Measurements from ENCODE around the gene CDK6.

The CDK6 gene

DNA sequence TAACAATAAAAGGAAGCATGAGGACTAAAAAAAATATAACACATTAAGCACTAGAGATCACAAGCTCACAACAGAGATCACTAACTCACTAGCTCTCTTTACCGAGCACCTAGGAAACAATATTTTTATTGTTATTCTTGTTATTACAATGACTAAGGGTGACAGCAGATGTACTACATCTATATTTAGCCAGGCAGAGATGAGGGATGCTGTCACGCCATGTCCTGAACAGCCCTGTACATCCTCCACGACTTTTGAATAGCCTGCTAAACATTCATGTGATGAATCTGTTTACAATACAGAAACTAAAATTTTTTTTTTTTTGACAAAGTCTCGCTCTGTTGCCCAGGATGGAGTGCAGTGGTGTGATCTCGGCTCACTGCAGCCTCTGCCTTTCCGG is 268.9 kb downstream of the CDK6 start:
- TF ChIP-seq, protein P1, sequence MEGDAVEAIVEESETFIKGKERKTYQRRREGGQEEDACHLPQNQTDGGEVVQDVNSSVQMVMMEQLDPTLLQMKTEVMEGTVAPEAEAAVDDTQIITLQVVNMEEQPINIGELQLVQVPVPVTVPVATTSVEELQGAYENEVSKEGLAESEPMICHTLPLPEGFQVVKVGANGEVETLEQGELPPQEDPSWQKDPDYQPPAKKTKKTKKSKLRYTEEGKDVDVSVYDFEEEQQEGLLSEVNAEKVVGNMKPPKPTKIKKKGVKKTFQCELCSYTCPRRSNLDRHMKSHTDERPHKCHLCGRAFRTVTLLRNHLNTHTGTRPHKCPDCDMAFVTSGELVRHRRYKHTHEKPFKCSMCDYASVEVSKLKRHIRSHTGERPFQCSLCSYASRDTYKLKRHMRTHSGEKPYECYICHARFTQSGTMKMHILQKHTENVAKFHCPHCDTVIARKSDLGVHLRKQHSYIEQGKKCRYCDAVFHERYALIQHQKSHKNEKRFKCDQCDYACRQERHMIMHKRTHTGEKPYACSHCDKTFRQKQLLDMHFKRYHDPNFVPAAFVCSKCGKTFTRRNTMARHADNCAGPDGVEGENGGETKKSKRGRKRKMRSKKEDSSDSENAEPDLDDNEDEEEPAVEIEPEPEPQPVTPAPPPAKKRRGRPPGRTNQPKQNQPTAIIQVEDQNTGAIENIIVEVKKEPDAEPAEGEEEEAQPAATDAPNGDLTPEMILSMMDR (IDR thresholded peaks at IDR 0.05; ENCODE audit: borderline replicate concordance, insufficient read depth, low read depth, low read length) = no peak
- no peak overlapping the region for H3K4me3 ChIP-seq (ENCODE audit: low read depth, low read length)

DNA sequence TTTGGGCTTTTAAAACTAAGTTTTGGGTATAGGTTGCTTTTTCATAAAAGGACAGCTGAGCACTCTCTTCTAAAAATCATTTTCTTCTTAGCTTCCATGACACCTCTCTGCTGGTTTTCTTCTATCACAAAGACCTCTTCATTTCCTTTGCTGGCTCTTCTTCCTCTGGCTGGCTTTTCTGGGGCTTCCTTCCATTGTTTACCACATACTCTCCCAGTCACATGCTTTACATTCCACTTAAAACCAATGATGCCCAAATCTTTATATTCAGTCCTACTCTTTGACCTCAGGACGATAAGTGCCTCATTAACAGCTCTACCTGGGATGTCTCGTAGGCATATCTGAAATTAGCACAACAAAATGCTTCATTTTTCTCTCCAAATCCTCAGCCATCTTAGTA is 273.0 kb downstream of the CDK6 start:
- TF ChIP-seq, protein P1 (IDR thresholded peaks at IDR 0.05; ENCODE audit: borderline replicate concordance, insufficient read depth, low read depth, low read length) = no peak
- H3K4me3 ChIP-seq (ENCODE audit: low read depth, low read length) = no peak overlapping the region

GRCh38 chr7:92560602-92561001 is 275.8 kb downstream of the CDK6 start:
- no peak overlapping the region for H3K4me3 ChIP-seq (ENCODE audit: low read depth, low read length)
- TF ChIP-seq, protein P1 (IDR thresholded peaks at IDR 0.05; ENCODE audit: borderline replicate concordance, insufficient read depth, low read depth, low read length) = no peak

- no peak overlapping the region for H3K4me3 ChIP-seq (ENCODE audit: low read depth, low read length)
- TF ChIP-seq, protein P1 (IDR thresholded peaks at IDR 0.05; ENCODE audit: borderline replicate concordance, insufficient read depth, low read depth, low read length) = no peak
These were observed 278.5 kb downstream of the CDK6 start for GRCh38 chr7:92557808-92558362.

GRCh38 chr7:92557249-92557648 is 279.1 kb downstream of the CDK6 start:
- no peak overlapping the region for H3K4me3 ChIP-seq (ENCODE audit: low read depth, low read length)
- TF ChIP-seq, protein P1 (IDR thresholded peaks at IDR 0.05; ENCODE audit: borderline replicate concordance, insufficient read depth, low read depth, low read length) = no peak

All from GM12875 (cell line).